Nephron progenitor cell (in vitro differentiated cells): ENCODE measurements around the gene UBR2.

ENCODE experiments used
- DNase-seq: peaks from one replicate; pipeline ENCODE4 v3.0.0; 2021
- H3K27ac Mint-ChIP-seq: 2 replicates; pipeline ENCODE4 v1.8.0; 2021; ENCODE audit warnings: mild to moderate bottlenecking, moderate library complexity, mixed read lengths
- H3K27me3 Mint-ChIP-seq: 2 replicates; pipeline ENCODE4 v1.8.0; 2021; ENCODE audit warnings: mild to moderate bottlenecking, low read depth, mixed read lengths; ENCODE audit not compliant: poor library complexity
- H3K36me3 Mint-ChIP-seq: 2 replicates; pipeline ENCODE4 v1.8.0; 2021; ENCODE audit warnings: low read depth, mixed read lengths
- H3K4me1 Mint-ChIP-seq: 2 replicates; pipeline ENCODE4 v1.8.0; 2021; ENCODE audit warnings: mixed read lengths
- H3K4me3 Mint-ChIP-seq: 2 replicates; pipeline ENCODE4 v1.8.0; 2021; ENCODE audit warnings: mild to moderate bottlenecking, moderate library complexity, mixed read lengths
- H3K9me3 Mint-ChIP-seq: 2 replicates; pipeline ENCODE4 v1.8.0; 2021; ENCODE audit warnings: mild to moderate bottlenecking, moderate library complexity, mixed read lengths
- CTCF ChIP-seq: fragments of 200-600 bp; sonication (generic); IDR thresholded peaks from 2 replicates; pipeline ENCODE4 v1.5.0; 2021; ENCODE audit warnings: antibody characterized with exemption

Gene UBR2

GRCh38 chr6:42532038-42532669, 31.7 kb upstream of the UBR2 start:
- no peak overlapping the region for H3K27ac Mint-ChIP-seq
- peak; percentile 27 for DNase-seq
- no peak overlapping the region for H3K4me3 Mint-ChIP-seq
- peaks cover 22% of the 10 kb centered on the region for H3K27me3 Mint-ChIP-seq
- H3K36me3 Mint-ChIP-seq = no peaks in the 10 kb centered on the region
- H3K4me1 Mint-ChIP-seq = peaks cover 3% of the 10 kb centered on the region
- TF ChIP-seq CTCF = peak; percentile 92
- H3K9me3 Mint-ChIP-seq = no peaks in the 10 kb centered on the region

- Mint-ChIP-seq H3K4me1 (peaks cover 3% of the 10 kb centered on the region), H3K4me3 (no peak overlapping the region), H3K27me3 (peaks cover 24% of the 10 kb centered on the region), H3K36me3 (no peaks in the 10 kb centered on the region), H3K9me3 (no peaks in the 10 kb centered on the region), H3K27ac (no peak overlapping the region)
- TF ChIP-seq CTCF = no peak
- no peak for DNase-seq
These were observed 30.0 kb upstream of the UBR2 start for GRCh38 chr6:42533794-42534193.

GRCh38 chr6:42537536-42537935, 26.3 kb upstream of the UBR2 start:
- Mint-ChIP-seq H3K36me3 (no peaks in the 10 kb centered on the region), H3K9me3 (peaks cover 7% of the 10 kb centered on the region), H3K27ac (no peak overlapping the region), H3K27me3 (peaks cover 16% of the 10 kb centered on the region), H3K4me3 (no peak overlapping the region), H3K4me1 (no peaks in the 10 kb centered on the region)
- no peak for TF ChIP-seq CTCF
- DNase-seq = no peak

GRCh38 chr6:42539135-42539534, 24.7 kb upstream of the UBR2 start:
- TF ChIP-seq CTCF = no peak
- peaks cover 16% of the 10 kb centered on the region for H3K27me3 Mint-ChIP-seq
- no peak for DNase-seq
- H3K9me3 Mint-ChIP-seq = peaks cover 7% of the 10 kb centered on the region
- no peak overlapping the region for H3K4me3 Mint-ChIP-seq
- no peaks in the 10 kb centered on the region for H3K36me3 Mint-ChIP-seq
- no peaks in the 10 kb centered on the region for H3K4me1 Mint-ChIP-seq
- no peak overlapping the region for H3K27ac Mint-ChIP-seq

GRCh38 chr6:42545226-42545773, 18.5 kb upstream of the UBR2 start:
- no peak overlapping the region for H3K4me3 Mint-ChIP-seq
- peaks cover 7% of the 10 kb centered on the region for H3K9me3 Mint-ChIP-seq
- no peak overlapping the region for H3K27ac Mint-ChIP-seq
- DNase-seq = no peak
- peaks cover 8% of the 10 kb centered on the region for H3K27me3 Mint-ChIP-seq
- no peak for TF ChIP-seq CTCF
- peaks cover 14% of the 10 kb centered on the region for H3K4me1 Mint-ChIP-seq
- H3K36me3 Mint-ChIP-seq = no peaks in the 10 kb centered on the region
